ENCODE results near the gene OR2AE1. TPM values are rescaled to one million over a fixed set of nuclear protein-coding genes. Genes with fewer than 3 reads are reported as not detected.
"Not testable (repeated sequence)": the region's sequence is repeated elsewhere in the genome, so short reads cannot be mapped to it uniquely, and the experiment has no call there.

OR2AE1 gene
- total and polyA plus RNA-seq, 2 of the 13 experiments (the other 11 are each of a cell fraction or from before 2014, with no cell fraction given) = not detected

DNA sequence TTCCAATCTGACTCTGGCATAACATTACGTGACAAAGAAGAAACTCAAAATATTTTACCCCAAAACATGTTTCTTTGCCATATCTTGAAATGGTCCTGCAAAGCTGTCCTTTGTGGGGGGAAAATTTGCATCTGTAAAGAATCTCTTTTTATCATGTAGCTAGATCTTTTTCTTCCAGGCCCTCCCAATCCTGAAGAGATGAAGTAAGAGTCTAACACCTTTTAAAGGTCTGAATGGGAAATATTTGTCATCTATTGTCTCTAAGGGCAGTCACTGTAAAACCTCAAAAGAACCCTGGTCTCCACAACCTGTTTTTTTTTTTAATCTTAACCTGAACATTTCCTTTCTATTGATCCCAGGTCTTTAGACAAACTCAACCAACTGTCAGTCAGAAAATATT, 8.6 kb downstream of the OR2AE1 start (continued):
- no peak for TF ChIP-seq TERF1 (CRISPR knock-in tag; IDR thresholded peaks at IDR 0.05)
- no peak for TF ChIP-seq ETV5 (CRISPR knock-in tag; IDR thresholded peaks at IDR 0.05; ENCODE audit: borderline replicate concordance)
- TF ChIP-seq, protein P1, sequence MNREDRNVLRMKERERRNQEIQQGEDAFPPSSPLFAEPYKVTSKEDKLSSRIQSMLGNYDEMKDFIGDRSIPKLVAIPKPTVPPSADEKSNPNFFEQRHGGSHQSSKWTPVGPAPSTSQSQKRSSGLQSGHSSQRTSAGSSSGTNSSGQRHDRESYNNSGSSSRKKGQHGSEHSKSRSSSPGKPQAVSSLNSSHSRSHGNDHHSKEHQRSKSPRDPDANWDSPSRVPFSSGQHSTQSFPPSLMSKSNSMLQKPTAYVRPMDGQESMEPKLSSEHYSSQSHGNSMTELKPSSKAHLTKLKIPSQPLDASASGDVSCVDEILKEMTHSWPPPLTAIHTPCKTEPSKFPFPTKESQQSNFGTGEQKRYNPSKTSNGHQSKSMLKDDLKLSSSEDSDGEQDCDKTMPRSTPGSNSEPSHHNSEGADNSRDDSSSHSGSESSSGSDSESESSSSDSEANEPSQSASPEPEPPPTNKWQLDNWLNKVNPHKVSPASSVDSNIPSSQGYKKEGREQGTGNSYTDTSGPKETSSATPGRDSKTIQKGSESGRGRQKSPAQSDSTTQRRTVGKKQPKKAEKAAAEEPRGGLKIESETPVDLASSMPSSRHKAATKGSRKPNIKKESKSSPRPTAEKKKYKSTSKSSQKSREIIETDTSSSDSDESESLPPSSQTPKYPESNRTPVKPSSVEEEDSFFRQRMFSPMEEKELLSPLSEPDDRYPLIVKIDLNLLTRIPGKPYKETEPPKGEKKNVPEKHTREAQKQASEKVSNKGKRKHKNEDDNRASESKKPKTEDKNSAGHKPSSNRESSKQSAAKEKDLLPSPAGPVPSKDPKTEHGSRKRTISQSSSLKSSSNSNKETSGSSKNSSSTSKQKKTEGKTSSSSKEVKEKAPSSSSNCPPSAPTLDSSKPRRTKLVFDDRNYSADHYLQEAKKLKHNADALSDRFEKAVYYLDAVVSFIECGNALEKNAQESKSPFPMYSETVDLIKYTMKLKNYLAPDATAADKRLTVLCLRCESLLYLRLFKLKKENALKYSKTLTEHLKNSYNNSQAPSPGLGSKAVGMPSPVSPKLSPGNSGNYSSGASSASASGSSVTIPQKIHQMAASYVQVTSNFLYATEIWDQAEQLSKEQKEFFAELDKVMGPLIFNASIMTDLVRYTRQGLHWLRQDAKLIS (CRISPR knock-in tag; IDR thresholded peaks at IDR 0.05) = no peak
- no peak for TF ChIP-seq ZNF740 (CRISPR knock-in tag; IDR thresholded peaks at IDR 0.05)
- no peak for TF ChIP-seq ELF4 (CRISPR knock-in tag; IDR thresholded peaks at IDR 0.05; ENCODE audit: borderline replicate concordance)
- TF ChIP-seq SRSF9 (IDR thresholded peaks at IDR 0.05; ENCODE audit: borderline replicate concordance, insufficient read depth, low read depth, low read length, poor library complexity, severe bottlenecking) = no peak
- no peak for TF ChIP-seq FOXP4 (CRISPR knock-in tag; IDR thresholded peaks at IDR 0.05)
- no peak for TF ChIP-seq SRSF4 (IDR thresholded peaks at IDR 0.05; ENCODE audit: low read depth, low read length, poor library complexity, severe bottlenecking)

DNA sequence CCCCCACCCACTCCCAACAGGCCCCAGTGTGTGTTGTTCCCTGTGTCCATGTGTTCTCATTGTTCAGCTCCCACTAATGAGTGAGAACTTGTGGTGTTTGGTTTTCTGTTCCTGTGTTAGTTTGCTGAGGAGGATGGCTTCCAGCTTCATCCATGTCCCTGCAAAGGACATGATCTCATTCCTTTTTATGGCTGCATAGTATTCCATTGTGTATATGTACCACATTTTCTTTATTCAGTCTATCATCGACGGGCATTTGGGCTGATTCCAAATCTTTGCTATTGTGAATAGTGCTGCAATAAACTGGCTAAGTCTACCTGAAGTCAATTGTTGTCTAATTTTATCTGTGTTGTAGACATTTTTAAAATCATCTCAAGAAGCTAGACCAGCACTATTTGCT, 9.4 kb downstream of the OR2AE1 start:
- BruUV-seq (replicated peaks); H3K4me3 ChIP-seq (replicated peaks in 1 of 3; ENCODE audit: insufficient read depth in 1 of 3, low read depth in 2 of 3, low read length in 3 of 3); H3K9ac ChIP-seq (ENCODE audit: insufficient read depth, low read depth, low read length); POLR2A ChIA-PET; DNase-seq (ENCODE audit: low spot score); H3K4me2 ChIP-seq (ENCODE audit: low read depth, low read length); CTCF ChIA-PET (ENCODE audit: low intra/inter-chr PET ratio, low total read pairs); H3K79me2 ChIP-seq (ENCODE audit: insufficient read depth, low read length); ATAC-seq; intact Hi-C loops (cut with micrococcal nuclease; ENCODE audit: unreplicated experiment); in situ Hi-C loops (cut with HindIII; ENCODE audit: extremely low pct_ligation_motif_present, low pct_unique_long_range_greater_than_20kb); H3K27ac ChIP-seq (ENCODE audit: extremely low read length, insufficient read depth, low read length); H3K9me3 ChIP-seq (ENCODE audit: low read length); H4K20me1 ChIP-seq (ENCODE audit: insufficient read depth, low read length); FAIRE-seq; H3K27me3 ChIP-seq (ENCODE audit: control insufficient read depth in 1 of 2, insufficient read depth in 2 of 2, low read length in 2 of 2); H3K36me3 ChIP-seq (replicated peaks in 1 of 2; ENCODE audit: control insufficient read depth in 1 of 2, insufficient read depth in 2 of 2, low read length in 2 of 2); H2AFZ ChIP-seq (ENCODE audit: low read length): not testable (repeated sequence)
- 98% methylated on average over 2 of the region's 2 CpGs for WGBS (ENCODE audit: low lambda C conversion rate)
- H3K4me1 ChIP-seq (ENCODE audit: insufficient read depth, low read length) = peaks cover 12% of the 10 kb centered on the region
